Heart left ventricle (tissue), 16 donors: ENCODE results near the gene IGF1R. TPM values are rescaled to one million over a fixed set of nuclear protein-coding genes. Genes with fewer than 3 reads are reported as not detected.

ENCODE experiments used
- ATAC-seq, 4 donors: fragments of 200-7000 bp; cut with Tn5 transposase; one replicate each; pipeline ENCODE4 v1.9.1; 2020 to 2022; ENCODE audit warnings: moderate library complexity in 4 of 4, mild to moderate bottlenecking in 3 of 4, moderate number of reproducible peaks in 1 of 4
- DNase-seq, 5 donors: peaks; one replicate each; pipeline ENCODE4 v3.0.0-alpha.2; 2020
- H3K27ac ChIP-seq, 12 donors: fragments of 200-600 bp; sonication (generic) in 4 of 12; one replicate each; pipeline versions ENCODE4 v1.5.0 to v1.8.0; 2016 to 2022; ENCODE audit warnings: mild to moderate bottlenecking in 2 of 12
- H3K27me3 ChIP-seq, 9 donors: fragments of 200-600 bp; sonication (generic) in 2 of 9; one replicate each; pipeline versions ENCODE4 v1.5.1 to v1.8.0; 2016 to 2022; ENCODE audit warnings: mild to moderate bottlenecking in 3 of 9
- H3K36me3 ChIP-seq, 9 donors: fragments of 200-600 bp; sonication (generic) in 2 of 9; one replicate each; pipeline versions ENCODE4 v1.5.0 to v1.8.0; 2018 to 2022; ENCODE audit warnings: mild to moderate bottlenecking in 2 of 9
- H3K4me1 ChIP-seq, 12 donors: fragments of 200-600 bp; sonication (generic) in 4 of 12; one replicate each; pipeline versions ENCODE4 v1.5.0 to v1.8.0; 2016 to 2022; ENCODE audit warnings: mild to moderate bottlenecking in 3 of 12
- H3K4me3 ChIP-seq, 12 donors: fragments of 200-600 bp; sonication (generic) in 4 of 12; one replicate each; pipeline versions ENCODE4 v1.5.0 to v1.8.0; 2017 to 2022; ENCODE audit warnings: mild to moderate bottlenecking in 9 of 12, moderate library complexity in 4 of 12
- H3K9me3 ChIP-seq, 12 donors: fragments of 200-600 bp; sonication (generic) in 4 of 12; one replicate each; pipeline versions ENCODE4 v1.5.0 to v1.8.0; 2016 to 2022; ENCODE audit warnings: mild to moderate bottlenecking in 1 of 12
- CTCF ChIP-seq, 12 donors: fragments of 200-600 bp; sonication (generic) in 4 of 12; IDR thresholded peaks; one replicate each; pipeline versions ENCODE4 v1.5.0 to v1.8.0; 2018 to 2022; ENCODE audit warnings: antibody characterized with exemption in 12 of 12, mild to moderate bottlenecking in 5 of 12
- POLR2A ChIP-seq, 2 donors: fragments of 450-650 bp; IDR thresholded peaks; one replicate each; pipeline ENCODE4 v1.6.1; 2017; ENCODE audit warnings: antibody characterized with exemption in 2 of 2, mild to moderate bottlenecking in 2 of 2, moderate library complexity in 2 of 2
- whole genome bisulfite sequencing, 4 donors: extraction: QIAGEN DNeasy Blood & Tissue Kit in 2 of 4; methylation state at CpG; one replicate each; pipeline versions ENCODE4 v1.1.5 to v1.1.7; 2013 to 2018; 5-methylcytosine and 5-hydroxymethylcytosine counted together
- intact Hi-C, 10 donors: fragments of 100-400 bp; cut with DNase I; formaldehyde crosslinking; loops; one replicate each; pipeline versions ENCODE4 v1.11.1 to v1.14.2; 2022
- polyA plus RNA-seq, 2 donors: library from polyadenylated mRNA; stranded (reverse); fragments of 200-250 nt; gene quantifications; one replicate each; pipeline ENCODE4 v1.2.3, GENCODE V29; 2013
- total RNA-seq, 9 donors: library from RNA; depleted of rRNA in 2 of 9; stranded (reverse); fragments of >200 nt in 2 of 9; fragmentation: NEBNext Ultra II Directional in 3 of 9; extraction: Animal tissue kit (Norgen Biotek cat#: 25700) in 3 of 9; gene quantifications; one replicate each; pipeline versions ENCODE4 v1.1.0 to v1.2.4, GENCODE V29; 2016 to 2023
- donor health status: ischemic (EF 13 %, LVEDD 7.1; RV severe dilation, severe dysfunction).
- donor health status: healthy with polysubstance abuse.
- donor health status: DM: no; HTN: yes; CAD: no.
- donor health status: DM: no; HTN: no; CAD: no.
- donor health status: ischemic (EF 25% LVEDD 6.9; RV normal size, moderate dysfunction).
- donor health status: ischemic (EF 25% LVEDD 5.7; RV mildly dilated, moderate dysfunction).
- donor health status: healthy.
- donor health status: DM: yes; HTN: yes; CAD: no.
- donor health status: ischemic (EF 35%, LVEDD 5.7; RV mildly dilated, moderate dysfunction).
- donor health status: nonischemic (EF 11% LVEDD 7.7; RV severe dilation, severe dysfunction).
- donor health status: DM: yes; HTN: yes; CAD: no.
- donor health status: PGD.
- donor health status: ischemic (EF 29% LVEDD 5.4; RV normal size, mild dysfunction).
- donor health status: nonischemic (EF 23%, LVEDD 6.1; RV moderate dilation, normal function).

IGF1R gene
- total and polyA plus RNA-seq, 11 donors = 7.4 to 93.1 (median 40.5) TPM

- intact Hi-C loops = loop anchor here in 2 of 10 donors (5.0 to 10.0 kb wide), 3 partner anchors 59 to 103 kb away; no protein-coding TSS in a partner anchor
- WGBS, 4 donors = 31 to 43% (median 37%) methylated on average over 3 of the region's 3 CpGs
- ATAC-seq (no peak), DNase-seq (no peak)
- H3K4me1 ChIP-seq = peaks cover 0 to 86% (median 55%) of the 10 kb centered on the region in 12 donors
- no peaks in the 10 kb centered on the region for H3K9me3 ChIP-seq
- no peaks in the 10 kb centered on the region for H3K36me3 ChIP-seq
- no peak overlapping the region for H3K4me3 ChIP-seq
- TF ChIP-seq CTCF (IDR thresholded peaks at IDR 0.05) (no peak), POLR2A (IDR thresholded peaks at IDR 0.05) (no peak)
- peak overlapping the region in 6 of 12 donors; percentile 14 to 81 (median 61) for H3K27ac ChIP-seq
- no peaks in the 10 kb centered on the region for H3K27me3 ChIP-seq
Observed at GRCh38 chr15:98875309-98875708, 227.0 kb downstream of the IGF1R start.

- Histone ChIP-seq H3K36me3 (no peaks in the 10 kb centered on the region), H3K9me3 (no peaks in the 10 kb centered on the region), H3K4me1 (peaks cover 0 to 85% (median 62%) of the 10 kb centered on the region in 12 donors), H3K27me3 (no peaks in the 10 kb centered on the region), H3K27ac (peak overlapping the region in 8 of 12 donors; percentile 9 to 81 (median 56)), H3K4me3 (no peak overlapping the region)
- DNase-seq (no peak), ATAC-seq (no peak)
- WGBS, 4 donors = 66 to 80% (median 72%) methylated on average over 5 of the region's 5 CpGs
- TF ChIP-seq POLR2A (IDR thresholded peaks at IDR 0.05) = no peak
- intact Hi-C loops = loop anchor here in 2 of 10 donors (5.0 to 10.0 kb wide), 3 partner anchors 58 to 104 kb away; no protein-coding TSS in a partner anchor
Observed at GRCh38 chr15:98876451-98877369, 228.4 kb downstream of the IGF1R start.

- no peaks in the 10 kb centered on the region for H3K27me3 ChIP-seq
- TF ChIP-seq POLR2A (IDR thresholded peaks at IDR 0.05) (no peak), CTCF (IDR thresholded peaks at IDR 0.05) (no peak)
- ATAC-seq (peak; percentile 29 to 82 (median 34)), DNase-seq (no peak)
- peak overlapping the region in 10 of 12 donors; percentile 9 to 81 (median 60) for H3K27ac ChIP-seq
- intact Hi-C loops = loop anchor here in 2 of 10 donors (5.0 to 10.0 kb wide), 3 partner anchors 57 to 106 kb away; no protein-coding TSS in a partner anchor
- no peak overlapping the region for H3K4me3 ChIP-seq
- no peaks in the 10 kb centered on the region for H3K9me3 ChIP-seq
- 51 to 71% (median 63%) methylated on average over 3 of the region's 3 CpGs for WGBS, 4 donors
- peaks cover 0 to 87% (median 66%) of the 10 kb centered on the region in 12 donors for H3K4me1 ChIP-seq
- no peaks in the 10 kb centered on the region for H3K36me3 ChIP-seq
Observed at GRCh38 chr15:98878172-98878571, 229.8 kb downstream of the IGF1R start.

- no peak overlapping the region for H3K4me3 ChIP-seq
- no peak for DNase-seq
- 90 to 93% (median 91%) methylated on average over 14 of the region's 14 CpGs for WGBS, 4 donors
- peaks cover 0 to 87% (median 61%) of the 10 kb centered on the region in 12 donors for H3K4me1 ChIP-seq
- no peak for ATAC-seq
- H3K27me3 ChIP-seq = no peaks in the 10 kb centered on the region
- no peaks in the 10 kb centered on the region for H3K36me3 ChIP-seq
- intact Hi-C loops = loop anchor here in 2 of 10 donors (5.0 to 10.0 kb wide), 3 partner anchors 56 to 107 kb away; no protein-coding TSS in a partner anchor
- peak overlapping the region in 7 of 12 donors; percentile 13 to 81 (median 64) for H3K27ac ChIP-seq
- TF ChIP-seq CTCF (IDR thresholded peaks at IDR 0.05) = no peak
- no peak for TF ChIP-seq POLR2A (IDR thresholded peaks at IDR 0.05)
- no peaks in the 10 kb centered on the region for H3K9me3 ChIP-seq
Observed at GRCh38 chr15:98878862-98879261, 230.5 kb downstream of the IGF1R start.
